Measurements from ENCODE around the gene IFI6.

GRCh38 chr1:27676410-27676809, 4.4 kb upstream of the IFI6 start:
- no peak for TF ChIP-seq CTCF (conservative IDR thresholded peaks at IDR 0.05)
- TF ChIP-seq EZH2 (IDR thresholded peaks at IDR 0.05; ENCODE audit: low read depth), result no peak

All from PC-9 (cell line).